Activated naive CD4-positive, alpha-beta T cell treated with anti-CD3 and anti-CD28 coated beads, Interleukin-2, amount 50 U/mL, for 72 hours (primary cell): Measurements from ENCODE around the gene IFIT1. TPM values are rescaled to one million over a fixed set of nuclear protein-coding genes. Genes with fewer than 3 reads are reported as not detected.

Experiments
- ATAC-seq, 2 donors: fragments of 150-1000 bp; cut with Tn5 transposase; 2 replicates each; pipeline ENCODE4 v1.10.0; 2021; ENCODE audit warnings: mild to moderate bottlenecking in 2 of 2, moderate library complexity in 2 of 2
- DNase-seq, 2 donors: peaks; one replicate each; pipeline ENCODE4 v3.0.0; 2021 to 2022; ENCODE audit warnings: low spot score in 2 of 2
- H3K27ac Mint-ChIP-seq, 2 donors: one replicate each; pipeline ENCODE4 v1.8.0; 2022; ENCODE audit warnings: mild to moderate bottlenecking in 2 of 2, mixed read lengths in 2 of 2
- H3K36me3 Mint-ChIP-seq, 2 donors: one replicate each; pipeline ENCODE4 v1.8.0; 2022; ENCODE audit warnings: mixed read lengths in 2 of 2
- H3K9me3 Mint-ChIP-seq, 2 donors: one replicate each; pipeline ENCODE4 v1.8.0; 2022; ENCODE audit warnings: mixed read lengths in 2 of 2
- total RNA-seq, 2 donors: library from RNA; stranded (reverse); gene quantifications; one replicate each; pipeline ENCODE4 v1.2.3, GENCODE V29; 2022

The IFIT1 gene
- total RNA-seq, 2 donors from 2014 or later: 1.6 to 9.0 TPM

DNA sequence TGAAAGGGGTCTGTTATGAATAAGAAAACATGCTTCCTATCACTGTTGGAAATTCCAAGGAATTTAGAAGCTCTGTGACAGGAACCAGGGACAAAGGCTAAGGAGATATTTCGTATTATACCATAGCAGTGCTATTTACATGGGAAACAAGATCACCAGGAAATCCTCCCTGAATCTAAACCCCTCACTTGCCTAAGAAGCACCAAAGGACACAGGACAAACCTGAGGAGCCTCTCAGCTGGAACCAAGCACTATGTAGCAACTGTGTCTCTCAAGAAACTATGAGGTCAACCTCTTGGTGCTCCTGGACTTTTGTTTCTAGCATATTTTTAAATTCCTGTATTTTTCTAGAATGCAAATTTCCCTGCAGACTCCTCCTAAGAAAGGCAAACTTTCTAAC lies 35.3 kb upstream of the IFIT1 start:
- no peak for DNase-seq
- Mint-ChIP-seq H3K36me3 (peaks cover 5 to 7% of the 10 kb centered on the region in 2 donors), H3K27ac (no peak overlapping the region)

GRCh38 chr10:89357975-89358374 lies 34.4 kb upstream of the IFIT1 start:
- Mint-ChIP-seq H3K36me3 (peaks cover 5 to 7% of the 10 kb centered on the region in 2 donors), H3K27ac (no peak overlapping the region), H3K9me3 (peaks cover 3 to 4% of the 10 kb centered on the region in 2 donors)
- DNase-seq: no peak
- no peak for ATAC-seq

More for the DNA sequence above, 35.3 kb upstream of the IFIT1 start:
- no peak for ATAC-seq
- peaks cover 3 to 4% of the 10 kb centered on the region in 2 donors for H3K9me3 Mint-ChIP-seq

GRCh38 chr10:89360157-89360556 lies 32.3 kb upstream of the IFIT1 start:
- Mint-ChIP-seq H3K9me3 (no peaks in the 10 kb centered on the region), H3K27ac (no peak overlapping the region)
- ATAC-seq: no peak

DNA sequence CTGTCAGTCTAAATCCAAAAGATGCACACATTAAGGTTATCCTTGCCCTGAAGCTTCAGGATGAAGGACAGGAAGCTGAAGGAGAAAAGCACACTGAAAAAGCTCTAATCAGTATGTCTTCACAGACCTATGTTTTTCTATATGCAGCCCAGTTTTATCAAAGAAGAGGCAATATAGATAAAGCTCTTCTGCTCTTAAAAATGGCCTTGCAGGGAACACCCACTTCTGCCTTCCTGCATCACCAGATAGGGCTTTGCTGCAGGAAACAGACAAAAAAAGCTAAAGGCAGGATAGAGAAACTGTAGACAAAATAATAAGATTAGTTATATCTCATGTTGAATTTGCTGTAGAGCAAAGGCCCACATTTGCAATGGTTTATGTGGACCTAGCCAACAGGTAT lies 29.5 kb upstream of the IFIT1 start:
- ATAC-seq: no peak
- no peak overlapping the region for H3K27ac Mint-ChIP-seq
- H3K9me3 Mint-ChIP-seq: no peaks in the 10 kb centered on the region
- no peaks in the 10 kb centered on the region for H3K36me3 Mint-ChIP-seq
- no peak for DNase-seq

More at GRCh38 chr10:89360157-89360556, 32.3 kb upstream of the IFIT1 start:
- no peaks in the 10 kb centered on the region for H3K36me3 Mint-ChIP-seq
- DNase-seq: no peak

GRCh38 chr10:89363729-89364442 lies 28.5 kb upstream of the IFIT1 start:
- Mint-ChIP-seq H3K9me3 (no peaks in the 10 kb centered on the region), H3K27ac (no peak overlapping the region), H3K36me3 (no peaks in the 10 kb centered on the region)
- DNase-seq: no peak
- no peak for ATAC-seq

GRCh38 chr10:89364531-89364930 lies 27.9 kb upstream of the IFIT1 start:
- no peaks in the 10 kb centered on the region for H3K9me3 Mint-ChIP-seq
- DNase-seq: no peak
- H3K27ac Mint-ChIP-seq: no peak overlapping the region
- ATAC-seq: no peak
- no peaks in the 10 kb centered on the region for H3K36me3 Mint-ChIP-seq

- no peak overlapping the region for H3K27ac Mint-ChIP-seq
- H3K36me3 Mint-ChIP-seq: no peaks in the 10 kb centered on the region
- DNase-seq (no peak), ATAC-seq (peak in 1 of 2 donors; percentile 90)
- no peaks in the 10 kb centered on the region for H3K9me3 Mint-ChIP-seq
Measured at GRCh38 chr10:89367529-89367928, 24.9 kb upstream of the IFIT1 start.

DNA sequence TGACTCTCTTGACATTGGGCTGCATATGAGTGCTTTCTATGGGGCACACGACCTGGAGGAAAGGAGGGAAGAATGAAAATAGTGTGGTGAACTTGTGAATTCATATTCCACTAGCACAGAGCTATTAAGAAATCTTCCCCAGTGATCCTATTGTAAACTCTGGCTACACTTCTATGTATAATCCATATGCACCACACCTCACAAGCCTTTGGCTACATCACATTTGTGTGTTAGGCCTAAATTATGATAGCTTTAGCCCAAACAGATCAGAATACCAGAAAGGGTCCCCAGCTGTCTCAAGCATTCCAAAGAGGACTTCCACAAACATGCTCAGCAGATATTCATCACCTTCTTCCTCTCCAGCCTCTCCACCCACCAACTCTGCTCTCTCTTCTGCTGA lies 24.3 kb upstream of the IFIT1 start:
- H3K9me3 Mint-ChIP-seq: no peaks in the 10 kb centered on the region
- DNase-seq (no peak), ATAC-seq (no peak)
- H3K36me3 Mint-ChIP-seq: no peaks in the 10 kb centered on the region
- H3K27ac Mint-ChIP-seq: no peak overlapping the region

- H3K27ac Mint-ChIP-seq: no peak overlapping the region
- no peaks in the 10 kb centered on the region for H3K9me3 Mint-ChIP-seq
- H3K36me3 Mint-ChIP-seq: no peaks in the 10 kb centered on the region
- DNase-seq: no peak
- no peak for ATAC-seq
Measured at GRCh38 chr10:89369156-89370105, 23.0 kb upstream of the IFIT1 start.

GRCh38 chr10:89371079-89371478 lies 21.3 kb upstream of the IFIT1 start:
- Mint-ChIP-seq H3K9me3 (no peaks in the 10 kb centered on the region), H3K36me3 (no peaks in the 10 kb centered on the region), H3K27ac (no peak overlapping the region)
- DNase-seq (no peak), ATAC-seq (no peak)

DNA sequence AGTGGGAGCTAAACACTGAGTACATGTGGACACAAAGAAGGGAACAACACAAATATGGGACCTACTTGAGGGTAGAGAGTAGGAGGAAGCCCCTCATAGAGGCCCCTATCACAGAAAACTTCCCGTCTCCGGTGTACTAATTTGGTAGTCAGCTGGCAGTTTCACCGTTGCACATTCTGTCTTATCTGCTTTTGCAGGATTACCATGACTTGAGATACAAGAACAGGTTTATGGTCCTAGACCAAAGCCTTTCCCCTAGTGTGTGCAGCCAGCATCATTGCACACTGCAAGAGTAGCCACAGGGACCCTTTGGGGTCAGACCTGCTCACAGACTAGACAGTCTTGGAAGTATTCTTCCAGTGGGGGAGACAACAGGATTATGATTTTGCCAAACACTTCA lies 20.4 kb upstream of the IFIT1 start:
- DNase-seq (no peak), ATAC-seq (no peak)
- H3K36me3 Mint-ChIP-seq: no peaks in the 10 kb centered on the region
- H3K9me3 Mint-ChIP-seq: no peaks in the 10 kb centered on the region
- no peak overlapping the region for H3K27ac Mint-ChIP-seq

DNA sequence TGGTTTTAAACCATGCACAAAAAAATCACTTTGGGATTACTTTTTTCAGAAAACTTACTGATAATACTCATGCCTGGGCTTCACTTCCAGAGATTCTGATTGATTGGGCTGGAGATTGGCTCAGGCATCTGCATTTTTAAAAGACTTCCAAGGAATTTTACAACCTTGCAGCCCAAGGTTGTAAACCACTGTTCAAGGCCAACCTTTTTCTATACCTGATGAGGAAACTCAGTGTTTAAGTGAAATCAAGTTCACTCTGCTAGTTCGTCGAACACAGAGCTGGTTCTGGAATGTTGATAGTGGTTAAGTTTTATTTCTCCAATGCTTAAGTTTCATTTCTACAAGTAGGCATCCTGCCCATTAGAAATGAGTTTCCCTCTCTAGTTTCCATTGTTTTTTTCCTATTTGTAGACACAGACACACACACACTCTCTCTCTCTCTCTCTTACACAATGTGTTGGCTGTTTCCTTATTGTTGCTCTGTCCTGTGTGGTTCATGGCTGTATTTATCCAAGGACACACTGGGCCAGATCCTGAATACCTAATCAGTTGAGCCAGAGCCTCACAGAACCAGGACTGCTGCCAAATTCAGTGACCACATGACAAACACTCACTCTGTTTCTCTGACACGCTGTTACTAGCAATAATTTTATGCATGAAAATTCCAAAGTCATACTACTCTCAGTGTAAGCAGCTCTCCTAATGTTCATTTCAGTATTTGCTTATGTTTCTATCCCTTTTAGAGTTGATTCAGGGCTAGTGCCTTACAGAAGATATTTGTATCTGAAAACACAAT lies 18.3 kb upstream of the IFIT1 start:
- H3K27ac Mint-ChIP-seq: no peak overlapping the region
- no peak for DNase-seq
- ATAC-seq: no peak
- no peaks in the 10 kb centered on the region for H3K36me3 Mint-ChIP-seq
- no peaks in the 10 kb centered on the region for H3K9me3 Mint-ChIP-seq

GRCh38 chr10:89374713-89375141 lies 17.7 kb upstream of the IFIT1 start:
- Mint-ChIP-seq H3K27ac (no peak overlapping the region), H3K36me3 (no peaks in the 10 kb centered on the region), H3K9me3 (no peaks in the 10 kb centered on the region)
- no peak for DNase-seq
- no peak for ATAC-seq

DNA sequence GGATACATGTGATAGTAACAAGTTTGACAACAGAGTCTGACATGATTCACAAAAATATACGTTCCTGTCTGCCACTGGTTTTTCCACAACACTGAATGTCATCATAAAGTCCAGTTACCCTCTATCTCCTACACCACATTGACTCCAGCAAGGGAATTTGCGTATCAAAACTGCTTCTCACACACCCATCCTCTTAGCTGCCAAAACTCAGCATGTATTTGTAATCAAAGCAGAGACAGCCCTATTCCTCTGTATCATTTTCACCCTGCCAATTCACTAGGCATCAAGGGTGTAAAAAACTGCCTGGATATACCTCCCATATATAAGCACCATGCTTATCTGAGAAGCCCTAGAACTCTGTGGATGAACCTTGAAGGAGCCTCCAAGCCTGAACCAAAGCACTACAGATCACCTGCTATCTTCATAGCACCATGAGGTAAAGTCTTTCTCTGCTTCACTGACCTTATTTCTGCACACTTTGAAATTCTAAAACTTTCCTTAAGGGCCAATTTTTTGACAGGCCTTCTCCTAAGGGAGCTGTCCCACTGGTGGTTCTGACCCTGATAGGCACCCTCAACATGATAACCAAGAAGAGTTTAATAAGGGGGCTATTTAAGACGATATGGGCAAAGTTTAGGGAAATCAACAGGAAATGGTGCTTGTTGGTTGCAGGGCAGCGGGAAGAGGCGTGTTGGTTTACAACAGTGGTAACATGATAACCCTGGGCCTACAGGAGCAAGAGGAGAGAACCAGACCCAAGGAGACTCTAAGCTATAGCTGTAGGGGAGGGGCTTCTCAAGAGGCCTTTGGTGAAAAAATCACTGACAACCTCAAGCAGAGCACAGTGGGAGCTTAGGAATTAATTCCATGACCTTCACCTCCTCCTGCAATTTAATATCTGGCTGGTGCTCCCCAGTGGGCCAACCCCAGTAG lies 14.5 kb upstream of the IFIT1 start, which contains the start of gene IFIT1B:
TSS of gene IFIT1B (plus strand) at position 352 of the 933 bp plus-strand sequence. CDS start at position 432, 80 bp downstream.
- no peak within 1 kb of the TSS for H3K27ac Mint-ChIP-seq
- ATAC-seq: no peak
- DNase-seq: no peak

DNA sequence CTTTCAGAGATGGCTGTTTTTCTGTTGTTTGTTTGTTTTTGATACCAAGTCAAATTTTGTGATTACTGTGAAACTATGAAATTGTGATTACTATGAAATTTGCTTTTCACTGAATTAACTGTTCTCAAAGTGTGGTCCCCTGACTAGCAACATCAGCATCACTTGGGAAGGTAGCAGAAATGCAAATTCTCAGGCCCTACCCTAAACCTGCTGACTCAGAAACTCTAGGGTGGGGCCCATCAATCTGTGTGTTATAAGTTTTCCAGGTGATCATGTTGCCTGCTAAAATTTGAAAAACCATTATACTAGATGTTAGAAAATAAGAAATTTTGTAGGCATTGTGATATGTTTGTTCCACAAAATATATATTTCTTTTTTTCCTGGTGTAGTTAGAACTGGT lies 13.3 kb upstream of the IFIT1 start:
- Mint-ChIP-seq H3K9me3 (no peaks in the 10 kb centered on the region), H3K27ac (no peak overlapping the region), H3K36me3 (no peaks in the 10 kb centered on the region)
- DNase-seq (no peak), ATAC-seq (no peak)

More for the DNA sequence above, 14.5 kb upstream of the IFIT1 start, which contains the start of gene IFIT1B:
- Mint-ChIP-seq H3K9me3 (no peaks in the 10 kb centered on the region), H3K36me3 (no peaks in the 10 kb centered on the region)

GRCh38 chr10:89382757-89383156 lies 9.7 kb upstream of the IFIT1 start:
- DNase-seq: no peak
- no peaks in the 10 kb centered on the region for H3K36me3 Mint-ChIP-seq

More at GRCh38 chr10:89382757-89383156, 9.7 kb upstream of the IFIT1 start:
- ATAC-seq: peak in 1 of 2 donors; percentile 61
- H3K9me3 Mint-ChIP-seq: no peaks in the 10 kb centered on the region
- H3K27ac Mint-ChIP-seq: no peak overlapping the region
